Activated CD8-positive, alpha-beta T cell treated with anti-CD3 and anti-CD28 coated beads, Interleukin-2, amount 10 ng/mL, durations not matched to agents 7 days and 5 days (primary cell): Measurements from ENCODE around the gene ZNF664. TPM values are rescaled to one million over a fixed set of nuclear protein-coding genes. Genes with fewer than 3 reads are reported as not detected.

Source experiments
- ATAC-seq: fragments of 150-1000 bp; cut with Tn5 transposase; one replicate; pipeline ENCODE4 v1.10.0; 2021; ENCODE audit warnings: moderate library complexity
- CTCF ChIA-PET: fragments of 350-600 bp; sonication (Branson Sonifier 250); formaldehyde crosslinking; loops from one replicate; lab custom pipeline; 2021; ENCODE audit warnings: antibody characterized with exemption; lab: Charles Lee
- POLR2A ChIA-PET: fragments of 350-600 bp; sonication (Branson Sonifier 250); formaldehyde crosslinking; loops from one replicate; lab custom pipeline; 2021; ENCODE audit warnings: antibody characterized with exemption; lab: Charles Lee
- DNase-seq: peaks from one replicate; pipeline ENCODE4 v3.0.0-alpha.2; 2020
- H3K27ac Mint-ChIP-seq: one replicate; pipeline ENCODE4 v1.8.0; 2021; ENCODE audit warnings: mild to moderate bottlenecking, mixed read lengths
- H3K27me3 Mint-ChIP-seq: one replicate; pipeline ENCODE4 v1.8.0; 2021; ENCODE audit warnings: low read depth, mixed read lengths
- H3K36me3 Mint-ChIP-seq: one replicate; pipeline ENCODE4 v1.8.0; 2021; ENCODE audit warnings: low read depth, mixed read lengths
- H3K4me1 Mint-ChIP-seq: one replicate; pipeline ENCODE4 v1.8.0; 2021; ENCODE audit warnings: low read depth, mixed read lengths
- H3K4me3 Mint-ChIP-seq: one replicate; pipeline ENCODE4 v1.8.0; 2021; ENCODE audit warnings: mild to moderate bottlenecking, mixed read lengths
- H3K9me3 Mint-ChIP-seq: one replicate; pipeline ENCODE4 v1.8.0; 2022; ENCODE audit warnings: mixed read lengths; ENCODE audit not compliant: insufficient read depth
- total RNA-seq, 2 experiments: library from RNA; stranded (reverse); gene quantifications; one replicate each; pipeline ENCODE4 v1.2.3, GENCODE V29; 2021

Gene ZNF664
- total RNA-seq, 2 experiments from 2014 or later: 39.8 to 41.4 TPM

DNA sequence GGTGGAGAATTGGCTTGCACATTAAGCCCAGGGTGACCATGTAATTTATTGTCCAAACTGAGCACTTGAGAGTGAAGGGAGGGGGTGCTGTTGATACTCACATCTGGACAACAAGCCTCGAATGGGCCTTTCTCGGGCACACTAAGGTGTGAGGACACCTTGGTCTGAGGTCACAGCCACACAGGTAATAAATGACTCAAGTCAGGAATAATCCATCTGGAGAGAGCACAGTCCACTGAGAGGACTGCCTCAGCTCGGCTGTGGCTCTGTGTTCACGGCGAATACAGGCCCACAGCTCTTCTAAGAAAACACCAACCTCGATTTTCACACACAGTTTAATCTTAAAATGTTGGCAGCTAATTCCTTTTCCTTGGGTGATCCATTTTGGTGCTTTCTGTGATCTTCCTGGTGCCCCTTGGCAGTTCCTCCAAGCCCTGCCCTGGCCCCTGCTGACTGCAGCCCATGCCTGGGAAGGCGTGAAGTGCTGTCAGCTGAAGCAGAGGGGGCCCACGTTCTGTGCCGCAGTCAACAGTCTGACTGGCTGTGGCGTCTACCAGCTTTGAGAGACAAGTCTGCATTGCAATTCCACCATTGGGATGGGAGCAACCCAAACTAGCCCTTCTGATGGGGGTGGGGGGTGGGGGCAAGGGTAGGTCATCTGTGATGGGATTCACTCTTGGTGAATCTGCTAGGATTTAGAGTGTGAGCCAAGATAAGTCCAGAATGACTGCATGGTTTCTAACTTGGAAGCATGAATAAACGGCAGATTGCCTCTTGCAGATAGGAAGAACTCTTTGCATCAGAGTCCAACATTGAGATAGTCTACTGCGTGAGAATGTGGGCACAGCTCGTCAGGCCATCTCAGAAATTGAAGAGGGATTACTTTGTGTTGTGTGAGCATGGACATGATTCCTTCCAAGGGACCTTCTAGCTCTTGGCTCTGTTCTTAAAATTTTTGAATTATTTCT, 42.8 kb downstream of the ZNF664 start:
- ChIA-PET CTCF (interaction anchor here (1.4 to 1.8 kb wide), 2 partner anchors 10 to 17 kb away, joined by 3 to 8 read pairs; no protein-coding TSS in a partner anchor), POLR2A (interaction anchor here (0.9 kb wide), 1 partner anchor 9 kb away, joined by 3 read pairs; no protein-coding TSS in a partner anchor)

DNA sequence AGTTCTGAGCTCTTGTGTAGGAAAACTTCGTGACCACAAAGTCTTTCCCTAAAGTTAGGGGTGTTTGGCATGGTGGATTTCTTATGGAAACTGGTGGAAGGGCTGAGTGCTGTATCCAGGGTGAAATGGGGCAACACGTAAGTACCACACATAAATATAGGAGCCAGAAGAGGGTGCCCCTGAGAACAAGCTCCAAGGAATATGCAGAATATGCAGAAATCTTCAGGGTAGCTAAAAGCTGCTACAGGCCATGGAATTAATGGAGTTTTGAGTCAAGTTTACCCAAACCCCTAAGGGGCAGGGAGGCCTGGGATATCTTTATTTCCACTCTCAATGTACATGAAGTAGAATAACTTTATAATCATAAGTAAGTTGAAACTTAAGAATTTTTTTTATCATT, 44.0 kb downstream of the ZNF664 start:
- ChIA-PET POLR2A (no interaction called here), CTCF (interaction anchor here (1.2 to 1.4 kb wide), 2 partner anchors 11 to 15 kb away, joined by 3 to 6 read pairs; no protein-coding TSS in a partner anchor)
- H3K4me1 Mint-ChIP-seq: no peaks in the 10 kb centered on the region
- H3K27me3 Mint-ChIP-seq: no peaks in the 10 kb centered on the region
- H3K27ac Mint-ChIP-seq: no peak overlapping the region
- peaks cover 8% of the 10 kb centered on the region for H3K36me3 Mint-ChIP-seq
- DNase-seq (no peak), ATAC-seq (no peak)
- H3K4me3 Mint-ChIP-seq: no peak overlapping the region
- H3K9me3 Mint-ChIP-seq: no peaks in the 10 kb centered on the region

More for the DNA sequence above, 42.8 kb downstream of the ZNF664 start:
- Mint-ChIP-seq H3K4me1 (peaks cover 1% of the 10 kb centered on the region), H3K4me3 (no peak overlapping the region), H3K27ac (no peak overlapping the region), H3K36me3 (peaks cover 16% of the 10 kb centered on the region), H3K9me3 (no peaks in the 10 kb centered on the region), H3K27me3 (no peaks in the 10 kb centered on the region)
- DNase-seq (no peak), ATAC-seq (no peak)

DNA sequence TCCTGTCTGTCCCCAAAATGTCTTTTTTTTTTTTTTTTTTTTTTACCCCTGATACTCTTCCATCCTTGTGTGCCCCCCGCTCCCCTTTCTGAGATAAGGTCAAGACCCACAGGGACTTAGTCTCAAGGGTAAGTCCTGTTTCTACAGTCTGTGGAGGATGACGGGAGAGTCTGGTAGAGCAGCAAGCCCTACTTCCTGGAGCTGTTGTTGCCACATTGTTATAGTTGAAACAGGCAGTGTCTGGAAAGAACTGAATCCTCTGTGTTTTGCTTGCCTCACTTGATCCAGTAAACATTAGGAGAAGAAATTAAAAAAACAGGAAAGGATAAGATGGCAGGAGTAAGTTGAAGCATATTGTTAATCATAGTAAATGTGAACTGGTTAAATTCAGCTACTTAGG, 45.5 kb downstream of the ZNF664 start:
- ChIA-PET CTCF (interaction anchor here (1.0 kb wide), 1 partner anchor 14 kb away, joined by 4 read pairs; no protein-coding TSS in a partner anchor), POLR2A (no interaction called here)
- Mint-ChIP-seq H3K9me3 (no peaks in the 10 kb centered on the region), H3K27me3 (no peaks in the 10 kb centered on the region), H3K36me3 (peaks cover 2% of the 10 kb centered on the region), H3K4me1 (no peaks in the 10 kb centered on the region), H3K27ac (no peak overlapping the region), H3K4me3 (no peak overlapping the region)
- no peak for DNase-seq
- ATAC-seq: no peak

DNA sequence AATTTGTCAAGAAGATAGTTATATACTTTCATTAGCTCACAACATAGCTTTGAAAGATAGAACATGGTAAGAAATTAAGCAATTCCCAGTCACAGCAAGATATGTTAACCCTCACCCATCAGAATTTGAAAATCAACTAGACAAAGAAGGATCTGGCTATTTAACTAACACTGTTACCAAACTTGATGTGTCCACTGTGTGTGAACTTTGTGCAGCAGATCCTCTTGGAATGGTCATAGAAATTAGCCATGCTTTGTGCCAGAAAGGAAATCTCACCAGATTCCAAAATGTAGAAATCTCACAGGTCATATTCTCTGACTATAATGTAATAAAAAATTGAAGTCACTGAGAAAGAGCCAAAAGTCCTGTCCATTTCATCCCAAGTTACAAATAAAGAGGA, 46.1 kb downstream of the ZNF664 start:
- POLR2A ChIA-PET: no interaction called here
- CTCF ChIA-PET: interaction anchor here (1.0 to 1.7 kb wide), 2 partner anchors 13 to 17 kb away, joined by 4 to 5 read pairs; no protein-coding TSS in a partner anchor
- Mint-ChIP-seq H3K9me3 (no peaks in the 10 kb centered on the region), H3K27ac (no peak overlapping the region), H3K4me3 (no peak overlapping the region), H3K36me3 (peaks cover 2% of the 10 kb centered on the region), H3K4me1 (peaks cover under 1% of the 10 kb centered on the region), H3K27me3 (no peaks in the 10 kb centered on the region)
- no peak for DNase-seq
- ATAC-seq: no peak

DNA sequence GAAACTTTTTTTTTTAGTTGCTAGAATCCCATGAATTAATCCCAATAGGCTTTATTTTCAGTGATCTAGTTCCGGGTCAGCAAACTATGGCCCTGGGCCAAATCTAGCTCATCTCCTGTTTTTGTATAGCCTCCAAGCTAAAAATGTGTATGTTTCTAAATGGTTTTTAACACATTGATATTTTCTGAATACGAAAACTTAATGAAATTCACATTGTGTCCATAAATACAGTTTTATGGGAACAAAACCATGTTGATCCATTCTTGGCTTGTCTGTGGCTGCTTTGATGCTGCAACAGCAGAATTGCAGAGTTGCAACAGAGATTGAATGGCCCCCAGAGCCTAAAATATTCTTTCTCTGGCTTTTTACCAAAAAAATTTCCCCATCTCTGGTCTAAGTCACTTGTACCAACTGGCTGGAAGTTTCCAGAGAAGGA, 47.5 kb downstream of the ZNF664 start:
- no peak overlapping the region for H3K4me3 Mint-ChIP-seq
- ChIA-PET POLR2A (no interaction called here), CTCF (interaction anchor here (0.9 to 1.7 kb wide), 3 partner anchors 12 to 116 kb away, joined by 3 to 7 read pairs (median 5); no protein-coding TSS in a partner anchor)
- no peaks in the 10 kb centered on the region for H3K9me3 Mint-ChIP-seq
- peaks cover 3% of the 10 kb centered on the region for H3K4me1 Mint-ChIP-seq
- no peak for DNase-seq
- no peaks in the 10 kb centered on the region for H3K27me3 Mint-ChIP-seq
- no peak for ATAC-seq
- no peaks in the 10 kb centered on the region for H3K36me3 Mint-ChIP-seq
- H3K27ac Mint-ChIP-seq: no peak overlapping the region

DNA sequence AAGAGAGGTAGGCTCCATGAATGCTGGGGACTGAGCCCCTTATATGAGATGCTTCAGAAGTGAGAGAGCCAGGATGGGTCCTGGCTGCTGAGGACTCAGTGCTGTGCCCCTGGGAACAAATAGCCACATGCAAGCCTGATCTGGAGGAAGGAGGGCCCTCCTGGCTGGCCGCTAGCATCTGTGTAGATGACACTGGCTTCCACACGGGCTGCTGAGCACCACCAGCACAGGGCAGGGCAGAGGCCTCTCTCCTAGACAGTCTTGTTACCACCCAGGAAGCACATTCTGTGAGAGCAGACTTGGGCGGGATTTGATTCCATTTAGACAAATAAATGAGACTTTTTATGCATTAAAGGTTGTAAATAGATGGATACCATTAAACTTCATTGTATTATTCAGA, 48.0 kb downstream of the ZNF664 start:
- no peak overlapping the region for H3K4me3 Mint-ChIP-seq
- no peaks in the 10 kb centered on the region for H3K27me3 Mint-ChIP-seq
- H3K4me1 Mint-ChIP-seq: peaks cover 3% of the 10 kb centered on the region
- no peak overlapping the region for H3K27ac Mint-ChIP-seq
- ChIA-PET POLR2A (no interaction called here), CTCF (interaction anchor here (1.3 kb wide), 1 partner anchor 11 kb away, joined by 7 read pairs; no protein-coding TSS in a partner anchor)
- no peaks in the 10 kb centered on the region for H3K36me3 Mint-ChIP-seq
- no peaks in the 10 kb centered on the region for H3K9me3 Mint-ChIP-seq
- DNase-seq: no peak
- ATAC-seq: no peak

DNA sequence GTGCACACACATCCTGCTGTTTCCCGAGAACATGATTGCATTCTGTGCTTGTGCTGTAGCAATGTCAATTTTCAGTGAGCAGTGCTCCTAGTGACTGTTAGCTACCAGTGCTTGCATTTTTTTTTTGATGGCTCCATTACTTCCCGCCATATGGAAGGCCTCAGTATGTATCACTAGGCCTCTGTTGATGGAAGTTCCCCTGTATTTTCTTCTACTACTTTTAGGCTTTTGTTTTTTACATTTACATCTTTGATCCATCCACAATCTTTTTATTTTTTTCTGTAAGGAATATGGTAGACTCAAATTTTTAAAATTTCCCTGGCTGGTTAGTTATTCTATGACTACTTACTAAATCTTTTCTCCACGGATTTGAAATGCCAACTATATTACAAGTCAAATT, 49.1 kb downstream of the ZNF664 start:
- Mint-ChIP-seq H3K4me3 (no peak overlapping the region), H3K9me3 (no peaks in the 10 kb centered on the region), H3K27me3 (no peaks in the 10 kb centered on the region), H3K36me3 (no peaks in the 10 kb centered on the region), H3K4me1 (peaks cover 3% of the 10 kb centered on the region), H3K27ac (no peak overlapping the region)
- CTCF ChIA-PET: interaction anchor here (1.0 to 1.4 kb wide), 2 partner anchors 10 to 741 kb away, joined by 3 to 6 read pairs; no protein-coding TSS in a partner anchor
- DNase-seq (no peak), ATAC-seq (no peak)
- POLR2A ChIA-PET: no interaction called here

DNA sequence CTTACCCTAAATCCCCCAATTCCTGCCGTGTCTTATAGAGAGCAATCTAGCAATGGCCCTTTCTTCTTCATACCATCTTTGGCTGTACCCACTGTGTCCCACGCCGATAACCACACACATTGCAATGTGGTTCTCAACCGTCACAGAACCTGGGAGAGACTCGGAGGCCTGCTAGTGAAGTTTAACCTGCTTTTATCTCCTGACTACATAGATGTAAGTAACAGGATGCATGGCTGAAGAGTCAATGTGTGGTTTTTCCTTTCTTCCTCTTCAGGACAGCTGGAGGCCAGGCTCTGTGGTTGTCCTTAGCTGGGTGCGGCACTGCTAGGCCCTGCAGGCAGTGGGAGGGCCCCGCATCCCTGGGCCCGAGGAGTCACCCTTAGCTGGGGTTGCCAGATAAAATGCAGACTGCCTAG, 51.3 kb downstream of the ZNF664 start:
- ATAC-seq (no peak), DNase-seq (no peak)
- no peaks in the 10 kb centered on the region for H3K27me3 Mint-ChIP-seq
- H3K4me3 Mint-ChIP-seq: no peak overlapping the region
- peaks cover 3% of the 10 kb centered on the region for H3K4me1 Mint-ChIP-seq
- no peaks in the 10 kb centered on the region for H3K9me3 Mint-ChIP-seq
- ChIA-PET POLR2A (no interaction called here), CTCF (no interaction called here)
- no peak overlapping the region for H3K27ac Mint-ChIP-seq
- H3K36me3 Mint-ChIP-seq: no peaks in the 10 kb centered on the region

DNA sequence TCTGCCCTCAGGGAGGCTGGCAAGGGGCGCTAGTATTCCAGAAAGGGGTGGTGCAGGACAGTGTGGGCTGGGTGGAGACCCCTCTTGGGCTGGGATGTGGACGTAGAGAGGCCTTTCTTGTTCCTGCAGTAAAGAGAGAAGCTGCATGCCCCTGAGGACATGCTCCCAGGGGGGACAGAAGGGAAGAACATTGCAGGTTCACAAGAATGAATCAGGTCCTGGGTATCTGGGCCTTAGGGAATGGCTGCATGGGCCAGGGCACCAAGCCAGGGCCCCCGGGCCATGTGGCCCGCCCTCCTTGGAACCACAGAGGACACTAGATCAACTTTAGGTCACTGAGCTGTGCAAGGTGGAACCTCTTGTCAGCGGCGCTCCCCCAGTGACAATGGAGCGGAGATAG, 51.8 kb downstream of the ZNF664 start:
- H3K4me3 Mint-ChIP-seq: no peak overlapping the region
- no peak for ATAC-seq
- DNase-seq: no peak
- no peaks in the 10 kb centered on the region for H3K9me3 Mint-ChIP-seq
- H3K27ac Mint-ChIP-seq: no peak overlapping the region
- no peaks in the 10 kb centered on the region for H3K27me3 Mint-ChIP-seq
- no peaks in the 10 kb centered on the region for H3K36me3 Mint-ChIP-seq
- CTCF ChIA-PET: no interaction called here
- H3K4me1 Mint-ChIP-seq: peaks cover 3% of the 10 kb centered on the region
- POLR2A ChIA-PET: no interaction called here

DNA sequence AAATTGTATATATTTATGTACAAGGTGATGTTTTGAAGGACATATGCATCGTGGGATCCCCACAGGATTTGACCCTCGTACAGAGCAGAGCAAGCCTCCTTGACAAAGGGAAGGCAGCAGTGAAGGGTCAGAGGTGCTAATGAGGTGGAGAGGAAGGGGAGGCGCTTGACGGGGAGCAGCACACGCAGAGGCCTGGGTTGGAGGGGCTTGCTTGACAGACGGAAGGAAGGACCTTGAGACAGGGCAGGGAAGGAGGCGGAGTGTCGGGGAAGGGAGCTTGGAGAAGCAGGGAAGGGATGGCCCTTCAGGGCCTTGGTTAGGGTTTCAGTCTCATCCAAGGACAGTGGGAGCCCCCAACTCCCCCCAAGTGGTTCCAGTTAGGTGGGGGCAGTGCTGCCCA, 52.6 kb downstream of the ZNF664 start:
- no peaks in the 10 kb centered on the region for H3K9me3 Mint-ChIP-seq
- no peaks in the 10 kb centered on the region for H3K36me3 Mint-ChIP-seq

DNA sequence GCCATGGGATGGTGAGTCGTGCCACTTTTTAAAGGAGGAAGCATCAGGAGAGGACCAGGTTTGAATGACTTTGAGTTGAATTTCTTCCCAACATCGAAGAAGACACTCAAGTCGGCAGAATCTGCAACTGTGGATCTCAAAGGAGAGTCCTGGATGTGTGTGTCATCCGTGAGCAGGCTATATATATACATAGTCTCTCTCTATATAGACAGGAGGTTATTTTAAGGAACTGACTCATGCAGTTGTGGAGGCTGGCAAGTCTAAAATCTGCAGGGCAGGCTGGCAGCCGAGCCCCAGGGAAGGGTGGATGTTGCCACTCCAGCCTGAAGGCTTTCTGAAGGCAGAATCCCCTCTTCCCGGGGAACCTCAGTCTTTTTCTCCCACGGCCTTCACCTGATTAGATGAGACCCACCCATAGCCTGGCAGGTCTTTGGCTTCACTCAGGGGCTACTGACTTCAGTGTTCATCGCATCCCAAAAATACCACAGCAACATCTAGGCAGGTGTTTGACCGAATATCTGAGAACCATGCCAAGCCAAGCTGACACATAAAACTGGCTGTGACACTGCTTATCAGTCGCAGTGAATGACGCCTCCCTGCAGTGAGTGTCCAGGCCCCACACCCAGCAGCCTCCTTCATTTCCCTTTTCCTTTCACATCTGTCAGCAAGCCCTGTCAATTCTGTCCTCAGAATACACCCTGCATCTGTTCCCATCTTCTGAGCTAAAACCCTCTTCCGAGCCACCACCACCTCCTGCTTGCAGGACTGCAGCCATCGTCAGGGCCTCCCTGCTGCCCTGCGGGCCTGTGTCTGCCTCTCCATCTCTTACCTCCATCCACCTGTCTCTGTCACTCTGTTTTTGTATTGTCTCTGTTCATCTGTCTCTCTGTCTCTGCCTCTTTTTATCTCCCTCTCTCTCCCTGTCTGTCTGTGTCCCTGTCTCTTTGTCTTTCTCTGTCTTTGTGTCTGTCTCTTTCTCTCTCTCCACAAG, 54.0 kb downstream of the ZNF664 start:
- Mint-ChIP-seq H3K27me3 (no peaks in the 10 kb centered on the region), H3K27ac (peak overlapping the region; percentile 7), H3K9me3 (no peaks in the 10 kb centered on the region), H3K4me3 (no peak overlapping the region), H3K4me1 (peaks cover 3% of the 10 kb centered on the region), H3K36me3 (no peaks in the 10 kb centered on the region)
- no peak for DNase-seq
- no peak for ATAC-seq
- CTCF ChIA-PET: no interaction called here
- POLR2A ChIA-PET: no interaction called here

More for the DNA sequence above, 52.6 kb downstream of the ZNF664 start:
- no peak overlapping the region for H3K27ac Mint-ChIP-seq
- CTCF ChIA-PET: no interaction called here
- POLR2A ChIA-PET: no interaction called here
- no peaks in the 10 kb centered on the region for H3K27me3 Mint-ChIP-seq
- DNase-seq (no peak), ATAC-seq (no peak)
- no peak overlapping the region for H3K4me3 Mint-ChIP-seq
- peaks cover 3% of the 10 kb centered on the region for H3K4me1 Mint-ChIP-seq
